Measurements from ENCODE around the gene RAD21L1. TPM values are rescaled to one million over a fixed set of nuclear protein-coding genes. Genes with fewer than 3 reads are reported as not detected.

RAD21L1 gene
- total and polyA plus RNA-seq, 2 donors (not counting 1 experiment from before 2014, with no cell fraction given) = 0.16 to 0.50 TPM

GRCh38 chr20:1301031-1301529 is 75.2 kb downstream of the RAD21L1 start:
- Histone ChIP-seq H2AFZ (ENCODE audit: low read length) (no peak overlapping the region), H3K9ac (ENCODE audit: insufficient read depth, low read length) (no peak overlapping the region), H3K9me3 (ENCODE audit: control insufficient read depth, insufficient read depth, low read depth, low read length) (no peaks in the 10 kb centered on the region), H3K27me3 (ENCODE audit: control insufficient read depth, insufficient read depth, low read length) (no peaks in the 10 kb centered on the region), H3K79me2 (ENCODE audit: control insufficient read depth, insufficient read depth, low read length) (no peaks in the 10 kb centered on the region), H3K4me3 (replicated peaks in 1 of 4; ENCODE audit: control extremely low read depth in 1 of 4, insufficient read depth in 1 of 4, low read depth in 3 of 4, low read length in 4 of 4) (no peak overlapping the region), H4K20me1 (ENCODE audit: control insufficient read depth, extremely low read depth, insufficient read depth, low read length) (no peaks in the 10 kb centered on the region), H3K27ac (ENCODE audit: insufficient read depth, low read length) (no peak overlapping the region), H3K4me1 (ENCODE audit: control insufficient read depth, extremely low read depth, insufficient read depth, low read length) (peaks cover 7% of the 10 kb centered on the region), H3K4me2 (ENCODE audit: extremely low read depth, insufficient read depth, low read length) (no peak overlapping the region), H3K36me3 (ENCODE audit: control insufficient read depth, insufficient read depth, low read length) (peaks cover 7% of the 10 kb centered on the region)
- no peak for TF ChIP-seq EZH2 (IDR thresholded peaks at IDR 0.05; ENCODE audit: low read length, missing control alignments)
- TF ChIP-seq, protein P1, sequence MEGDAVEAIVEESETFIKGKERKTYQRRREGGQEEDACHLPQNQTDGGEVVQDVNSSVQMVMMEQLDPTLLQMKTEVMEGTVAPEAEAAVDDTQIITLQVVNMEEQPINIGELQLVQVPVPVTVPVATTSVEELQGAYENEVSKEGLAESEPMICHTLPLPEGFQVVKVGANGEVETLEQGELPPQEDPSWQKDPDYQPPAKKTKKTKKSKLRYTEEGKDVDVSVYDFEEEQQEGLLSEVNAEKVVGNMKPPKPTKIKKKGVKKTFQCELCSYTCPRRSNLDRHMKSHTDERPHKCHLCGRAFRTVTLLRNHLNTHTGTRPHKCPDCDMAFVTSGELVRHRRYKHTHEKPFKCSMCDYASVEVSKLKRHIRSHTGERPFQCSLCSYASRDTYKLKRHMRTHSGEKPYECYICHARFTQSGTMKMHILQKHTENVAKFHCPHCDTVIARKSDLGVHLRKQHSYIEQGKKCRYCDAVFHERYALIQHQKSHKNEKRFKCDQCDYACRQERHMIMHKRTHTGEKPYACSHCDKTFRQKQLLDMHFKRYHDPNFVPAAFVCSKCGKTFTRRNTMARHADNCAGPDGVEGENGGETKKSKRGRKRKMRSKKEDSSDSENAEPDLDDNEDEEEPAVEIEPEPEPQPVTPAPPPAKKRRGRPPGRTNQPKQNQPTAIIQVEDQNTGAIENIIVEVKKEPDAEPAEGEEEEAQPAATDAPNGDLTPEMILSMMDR (conservative IDR thresholded peaks at IDR 0.05 in 1 of 2, IDR thresholded peaks at IDR 0.05 in 1 of 2; ENCODE audit: low read depth in 1 of 2, low read length in 2 of 2) = no peak
- peak; percentile 53 to 71 for DNase-seq (ENCODE audit: low read depth in 2 of 2)

DNA sequence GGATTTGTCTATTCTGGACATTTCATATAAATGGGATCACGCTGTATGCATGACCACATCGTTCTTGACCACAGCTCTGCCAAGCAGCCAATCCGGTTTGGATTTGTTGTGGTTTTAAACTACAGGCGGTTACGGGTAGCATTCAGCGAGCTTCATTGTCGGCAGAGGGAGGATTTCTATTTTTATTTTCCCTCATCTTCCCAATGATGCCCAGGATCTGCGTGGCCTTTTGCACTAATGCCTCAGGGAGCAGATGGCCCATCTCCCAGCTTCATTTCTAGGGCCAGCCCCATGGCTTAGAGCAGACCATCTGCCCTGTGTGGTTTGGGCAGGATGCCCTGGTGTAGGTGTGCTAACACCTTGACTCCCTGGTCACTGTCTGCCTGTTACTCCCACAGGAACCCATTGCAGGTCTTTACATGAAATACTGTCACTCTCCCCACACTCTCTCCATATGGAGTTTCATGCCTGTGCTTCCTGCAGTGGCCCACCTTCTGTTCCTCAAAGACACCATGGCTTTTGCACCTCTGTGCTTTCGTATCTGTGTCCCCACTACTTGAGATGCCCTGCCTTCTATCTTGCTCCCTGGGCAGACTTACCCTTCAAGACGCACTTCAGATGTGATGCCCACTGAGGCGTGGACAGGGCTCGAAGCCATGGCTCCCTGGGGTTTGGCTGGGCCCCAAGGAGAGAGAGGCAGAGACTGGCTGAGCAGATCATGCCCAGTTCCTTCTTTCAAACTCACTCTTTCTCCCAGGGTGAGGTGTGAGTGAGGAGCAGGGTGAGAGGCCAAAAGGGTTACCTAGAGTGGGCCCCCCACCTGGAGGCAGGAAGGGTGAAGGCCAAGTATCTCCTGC is 77.1 kb downstream of the RAD21L1 start:
- Histone ChIP-seq H3K36me3 (ENCODE audit: control insufficient read depth, insufficient read depth, low read length) (peaks cover 7% of the 10 kb centered on the region), H3K27me3 (ENCODE audit: control insufficient read depth, insufficient read depth, low read length) (no peaks in the 10 kb centered on the region), H3K79me2 (ENCODE audit: control insufficient read depth, insufficient read depth, low read length) (no peaks in the 10 kb centered on the region), H3K27ac (ENCODE audit: insufficient read depth, low read length) (no peak overlapping the region), H3K4me3 (replicated peaks in 1 of 4; ENCODE audit: control extremely low read depth in 1 of 4, insufficient read depth in 1 of 4, low read depth in 3 of 4, low read length in 4 of 4) (no peak overlapping the region), H3K4me2 (ENCODE audit: extremely low read depth, insufficient read depth, low read length) (no peak overlapping the region), H3K9ac (ENCODE audit: insufficient read depth, low read length) (no peak overlapping the region), H3K4me1 (ENCODE audit: control insufficient read depth, extremely low read depth, insufficient read depth, low read length) (peaks cover 7% of the 10 kb centered on the region), H3K9me3 (ENCODE audit: control insufficient read depth, insufficient read depth, low read depth, low read length) (no peaks in the 10 kb centered on the region), H4K20me1 (ENCODE audit: control insufficient read depth, extremely low read depth, insufficient read depth, low read length) (no peaks in the 10 kb centered on the region), H2AFZ (ENCODE audit: low read length) (no peak overlapping the region)
- no peak for TF ChIP-seq EZH2 (IDR thresholded peaks at IDR 0.05; ENCODE audit: low read length, missing control alignments)
- TF ChIP-seq, protein P1 (conservative IDR thresholded peaks at IDR 0.05 in 1 of 2, IDR thresholded peaks at IDR 0.05 in 1 of 2; ENCODE audit: low read depth in 1 of 2, low read length in 2 of 2) = no peak
- DNase-seq (ENCODE audit: low read depth in 2 of 2) = peak in 1 of 2 donors; percentile 23

- TF ChIP-seq, protein P1 (conservative IDR thresholded peaks at IDR 0.05 in 1 of 2, IDR thresholded peaks at IDR 0.05 in 1 of 2; ENCODE audit: low read depth in 1 of 2, low read length in 2 of 2) = no peak
- no peak for TF ChIP-seq EZH2 (IDR thresholded peaks at IDR 0.05; ENCODE audit: low read length, missing control alignments)
- Histone ChIP-seq H3K4me1 (ENCODE audit: control insufficient read depth, extremely low read depth, insufficient read depth, low read length) (peaks cover 7% of the 10 kb centered on the region), H4K20me1 (ENCODE audit: control insufficient read depth, extremely low read depth, insufficient read depth, low read length) (no peaks in the 10 kb centered on the region), H3K36me3 (ENCODE audit: control insufficient read depth, insufficient read depth, low read length) (peaks cover 7% of the 10 kb centered on the region), H3K9me3 (ENCODE audit: control insufficient read depth, insufficient read depth, low read depth, low read length) (no peaks in the 10 kb centered on the region), H3K79me2 (ENCODE audit: control insufficient read depth, insufficient read depth, low read length) (no peaks in the 10 kb centered on the region), H3K27ac (ENCODE audit: insufficient read depth, low read length) (no peak overlapping the region), H3K27me3 (ENCODE audit: control insufficient read depth, insufficient read depth, low read length) (no peaks in the 10 kb centered on the region), H3K4me3 (replicated peaks in 1 of 4; ENCODE audit: control extremely low read depth in 1 of 4, insufficient read depth in 1 of 4, low read depth in 3 of 4, low read length in 4 of 4) (no peak overlapping the region), H2AFZ (ENCODE audit: low read length) (no peak overlapping the region), H3K4me2 (ENCODE audit: extremely low read depth, insufficient read depth, low read length) (no peak overlapping the region), H3K9ac (ENCODE audit: insufficient read depth, low read length) (no peak overlapping the region)
- DNase-seq (ENCODE audit: low read depth in 2 of 2) = no peak
These were observed 79.1 kb downstream of the RAD21L1 start for GRCh38 chr20:1304710-1305515.

All from fibroblast of lung (primary cell).